CD14-positive monocyte (primary cell): Measurements from ENCODE around the gene NOSIP. TPM values are rescaled to one million over a fixed set of nuclear protein-coding genes. Genes with fewer than 3 reads are reported as not detected.

ENCODE experiments used
- DNase-seq, 3 donors: peaks; one replicate each; pipeline ENCODE4 v3.0.0-alpha.2; 2011 to 2022
- H2AFZ ChIP-seq: 2 replicates; pipeline ENCODE4 v1.6.0; 2012; ENCODE audit warnings: mild to moderate bottlenecking, low read depth, low read length, inconsistent platforms; ENCODE audit not compliant: insufficient read depth, poor library complexity, severe bottlenecking
- H3K27ac ChIP-seq, 2 donors: 1 replicate in 1 of 2; 2 replicates in 1 of 2; pipeline ENCODE4 v1.5.1; 2012 to 2013; ENCODE audit warnings: low read length in 2 of 2, control low read depth in 1 of 2, inconsistent platforms in 1 of 2, low read depth in 1 of 2, mild to moderate bottlenecking in 1 of 2
- H3K27me3 ChIP-seq, 2 donors: one replicate each; pipeline versions ENCODE4 v1.6.0 to v1.6.1; 2011 to 2013; ENCODE audit warnings: low read length in 2 of 2; ENCODE audit not compliant: control insufficient read depth in 2 of 2, insufficient read depth in 2 of 2
- H3K36me3 ChIP-seq, 2 donors: replicated peaks in 1 of 2; 1 replicate in 1 of 2; 2 replicates in 1 of 2; pipeline versions ENCODE4 v1.5.1 to v1.6.1; 2012 to 2013; ENCODE audit warnings: low read length in 2 of 2, control low read depth in 1 of 2, inconsistent platforms in 1 of 2, mild to moderate bottlenecking in 1 of 2; ENCODE audit not compliant: insufficient read depth in 2 of 2, control insufficient read depth in 1 of 2
- H3K4me1 ChIP-seq, 2 donors: 1 replicate in 1 of 2; 2 replicates in 1 of 2; pipeline versions ENCODE4 v1.5.1 to v1.6.1; 2012 to 2013; ENCODE audit warnings: low read length in 2 of 2, control low read depth in 1 of 2, inconsistent platforms in 1 of 2, mild to moderate bottlenecking in 1 of 2, moderate library complexity in 1 of 2; ENCODE audit not compliant: insufficient read depth in 2 of 2, control insufficient read depth in 1 of 2
- H3K4me2 ChIP-seq: replicated peaks from 2 replicates; pipeline ENCODE3; 2012; ENCODE audit warnings: low read length, moderate library complexity, mild to moderate bottlenecking; ENCODE audit not compliant: poor library complexity, severe bottlenecking; ENCODE audit errors: extremely low read depth
- H3K4me3 ChIP-seq, 3 experiments: fragments of 200-600 bp in 1 of 3; sonication (generic) in 1 of 3; replicated peaks in 1 of 3; 1 replicate in 2 of 3; 2 replicates in 1 of 3; pipeline ENCODE4 v1.5.1; 2011 to 2013; ENCODE audit warnings: low read length in 3 of 3, mild to moderate bottlenecking in 3 of 3, control low read depth in 2 of 3, low read depth in 2 of 3, inconsistent platforms in 1 of 3, moderate library complexity in 1 of 3
- H3K79me2 ChIP-seq: 2 replicates; pipeline ENCODE4 v1.6.0; 2012; ENCODE audit warnings: mild to moderate bottlenecking, control low read depth, inconsistent platforms, low read length, moderate library complexity; ENCODE audit not compliant: insufficient read depth
- H3K9ac ChIP-seq: 2 replicates; pipeline ENCODE4 v1.6.0; 2017; ENCODE audit warnings: low read length, mild to moderate bottlenecking; ENCODE audit not compliant: insufficient read depth, poor library complexity, severe bottlenecking
- H3K9me3 ChIP-seq, 2 donors: replicated peaks in 1 of 2; 1 replicate in 1 of 2; 2 replicates in 1 of 2; pipeline versions ENCODE4 v1.5.1 to v1.6.1; 2012 to 2013; ENCODE audit warnings: low read length in 2 of 2, control low read depth in 1 of 2; ENCODE audit not compliant: control insufficient read depth in 1 of 2, insufficient read depth in 1 of 2
- H4K20me1 ChIP-seq: 2 replicates; pipeline ENCODE4 v1.6.0; 2012; ENCODE audit warnings: mild to moderate bottlenecking, low read length, control low read depth, moderate library complexity; ENCODE audit not compliant: insufficient read depth
- H3K27ac Mint-ChIP-seq, 7 donors: one replicate each; pipeline ENCODE4 v1.8.0; 2020; ENCODE audit warnings: mild to moderate bottlenecking in 7 of 7, mixed read lengths in 7 of 7, moderate library complexity in 6 of 7, inconsistent platforms in 2 of 7
- H3K27me3 Mint-ChIP-seq, 3 donors: one replicate each; pipeline ENCODE4 v1.8.0; 2021 to 2022; ENCODE audit warnings: low read depth in 3 of 3, mild to moderate bottlenecking in 3 of 3, mixed read lengths in 3 of 3, moderate library complexity in 3 of 3, inconsistent platforms in 1 of 3
- H3K36me3 Mint-ChIP-seq, 2 donors: one replicate each; pipeline ENCODE4 v1.8.0; 2020; ENCODE audit warnings: mixed read lengths in 2 of 2, inconsistent platforms in 1 of 2, mild to moderate bottlenecking in 1 of 2
- H3K4me1 Mint-ChIP-seq: one replicate; pipeline ENCODE4 v1.8.0; 2020; ENCODE audit warnings: mild to moderate bottlenecking, mixed read lengths
- H3K4me3 Mint-ChIP-seq, 2 donors: one replicate each; pipeline ENCODE4 v1.8.0; 2020; ENCODE audit warnings: mild to moderate bottlenecking in 2 of 2, mixed read lengths in 2 of 2, moderate library complexity in 1 of 2
- H3K9me3 Mint-ChIP-seq, 7 donors: one replicate each; pipeline ENCODE4 v1.8.0; 2020 to 2022; ENCODE audit warnings: mixed read lengths in 7 of 7, mild to moderate bottlenecking in 6 of 7, moderate library complexity in 6 of 7, inconsistent platforms in 2 of 7
- WGBS: methylation state at CpG from one replicate; pipeline ENCODE4 v1.1.5; 2013; ENCODE audit warnings: missing lambda C conversion rate; ENCODE audit not compliant: insufficient coverage; 5-methylcytosine and 5-hydroxymethylcytosine counted together
- intact Hi-C, 2 donors: fragments of 100-400 bp; cut with micrococcal nuclease; formaldehyde crosslinking; loops; one replicate each; pipeline versions ENCODE4 v1.15.0 to v1.15.1; 2023
- polyA plus RNA-seq, 3 donors: library from polyadenylated mRNA; depleted of rRNA in 1 of 3; unstranded in 2 of 3; stranded (reverse) in 1 of 3; fragments of 300-500 nt in 2 of 3; fragments of >200 nt in 1 of 3; fragmentation: Illumina TruSeq in 2 of 3; gene quantifications; 1 replicate in 2 of 3; 2 replicates in 1 of 3; pipeline ENCODE4 v1.2.3, GENCODE V29; 2012 to 2021
- TF ChIP-seq, protein P1 (sequence below): fragments of 200-600 bp; IDR thresholded peaks from one replicate; pipeline ENCODE4 v1.8.0; 2022; ENCODE audit warnings: antibody characterized with exemption, mild to moderate bottlenecking

The NOSIP gene
- polyA plus RNA-seq, 3 donors: 63.4 to 120 (median 96.4) TPM

DNA sequence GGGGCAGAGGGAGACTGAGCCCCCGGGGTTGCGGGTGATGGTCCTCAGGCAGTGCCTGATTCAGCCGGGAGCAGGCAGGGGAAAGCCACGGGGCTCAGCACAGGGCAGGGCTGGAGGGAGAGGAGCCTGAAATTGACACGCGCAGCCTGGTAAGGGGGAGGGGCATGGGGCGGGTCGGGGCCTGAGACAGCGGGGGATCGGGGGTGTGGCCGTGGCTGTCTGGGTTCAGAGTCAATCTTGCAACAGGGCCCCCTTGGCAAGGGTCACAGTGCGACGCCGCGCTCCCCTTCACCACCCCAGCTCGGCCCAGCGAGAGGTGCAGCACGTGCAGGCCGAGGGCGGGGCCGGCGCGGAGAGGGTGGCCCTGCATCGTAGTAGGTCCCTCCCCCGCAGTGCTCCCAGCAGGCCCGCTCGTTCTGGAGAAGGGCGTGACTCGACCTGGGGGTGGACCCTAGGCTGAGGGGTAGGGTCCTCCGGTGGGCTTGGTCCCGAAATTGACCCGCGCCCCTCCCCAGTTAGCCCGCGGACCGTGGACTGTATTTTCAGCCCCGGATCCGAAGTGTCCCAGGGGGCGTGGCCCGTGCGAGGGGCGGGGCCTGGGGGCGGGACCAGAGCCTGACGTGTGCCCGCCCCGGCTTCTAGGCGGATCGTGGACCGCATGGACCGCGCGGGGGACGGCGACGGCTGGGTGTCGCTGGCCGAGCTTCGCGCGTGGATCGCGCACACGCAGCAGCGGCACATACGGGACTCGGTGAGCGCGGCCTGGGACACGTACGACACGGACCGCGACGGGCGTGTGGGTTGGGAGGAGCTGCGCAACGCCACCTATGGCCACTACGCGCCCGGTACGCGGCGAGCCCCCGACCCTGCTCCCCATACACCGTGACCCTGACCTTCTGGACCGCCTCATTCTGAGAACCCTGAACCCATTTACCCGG is 46.5 kb downstream of the NOSIP start:
- peaks cover 0 to 2% (median 0%) of the 10 kb centered on the region in 7 donors for H3K9me3 Mint-ChIP-seq
- Histone ChIP-seq H3K27me3 (no peaks in the 10 kb centered on the region), H3K4me2 (peak overlapping the region; percentile 94), H3K9ac (peak overlapping the region; percentile 16), H4K20me1 (peaks cover 36% of the 10 kb centered on the region), H3K4me1 (peaks cover 35 to 44% of the 10 kb centered on the region in 2 donors), H3K36me3 (peaks cover 38 to 61% of the 10 kb centered on the region in 2 donors), H3K79me2 (no peaks in the 10 kb centered on the region), H3K9me3 (no peaks in the 10 kb centered on the region), H3K4me3 (peak overlapping the region; percentile 31 to 79 (median 54)), H2AFZ (peak overlapping the region; percentile 85), H3K27ac (no peak overlapping the region)
- peak overlapping the region in 5 of 7 donors; percentile 46 to 90 (median 81) for H3K27ac Mint-ChIP-seq
- TF ChIP-seq, protein P1, sequence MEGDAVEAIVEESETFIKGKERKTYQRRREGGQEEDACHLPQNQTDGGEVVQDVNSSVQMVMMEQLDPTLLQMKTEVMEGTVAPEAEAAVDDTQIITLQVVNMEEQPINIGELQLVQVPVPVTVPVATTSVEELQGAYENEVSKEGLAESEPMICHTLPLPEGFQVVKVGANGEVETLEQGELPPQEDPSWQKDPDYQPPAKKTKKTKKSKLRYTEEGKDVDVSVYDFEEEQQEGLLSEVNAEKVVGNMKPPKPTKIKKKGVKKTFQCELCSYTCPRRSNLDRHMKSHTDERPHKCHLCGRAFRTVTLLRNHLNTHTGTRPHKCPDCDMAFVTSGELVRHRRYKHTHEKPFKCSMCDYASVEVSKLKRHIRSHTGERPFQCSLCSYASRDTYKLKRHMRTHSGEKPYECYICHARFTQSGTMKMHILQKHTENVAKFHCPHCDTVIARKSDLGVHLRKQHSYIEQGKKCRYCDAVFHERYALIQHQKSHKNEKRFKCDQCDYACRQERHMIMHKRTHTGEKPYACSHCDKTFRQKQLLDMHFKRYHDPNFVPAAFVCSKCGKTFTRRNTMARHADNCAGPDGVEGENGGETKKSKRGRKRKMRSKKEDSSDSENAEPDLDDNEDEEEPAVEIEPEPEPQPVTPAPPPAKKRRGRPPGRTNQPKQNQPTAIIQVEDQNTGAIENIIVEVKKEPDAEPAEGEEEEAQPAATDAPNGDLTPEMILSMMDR: peak; percentile 37
- under 1% methylated on average over 85 of the region's 87 CpGs for WGBS
- H3K36me3 Mint-ChIP-seq: peaks cover 55 to 82% of the 10 kb centered on the region in 2 donors
- peaks cover 8 to 37% (median 21%) of the 10 kb centered on the region in 3 donors for H3K27me3 Mint-ChIP-seq
- intact Hi-C loops: no loop called here
- DNase-seq: peak; percentile 65 to 72 (median 66)
- peaks cover 31% of the 10 kb centered on the region for H3K4me1 Mint-ChIP-seq
- H3K4me3 Mint-ChIP-seq: peak overlapping the region; percentile 80 to 89

DNA sequence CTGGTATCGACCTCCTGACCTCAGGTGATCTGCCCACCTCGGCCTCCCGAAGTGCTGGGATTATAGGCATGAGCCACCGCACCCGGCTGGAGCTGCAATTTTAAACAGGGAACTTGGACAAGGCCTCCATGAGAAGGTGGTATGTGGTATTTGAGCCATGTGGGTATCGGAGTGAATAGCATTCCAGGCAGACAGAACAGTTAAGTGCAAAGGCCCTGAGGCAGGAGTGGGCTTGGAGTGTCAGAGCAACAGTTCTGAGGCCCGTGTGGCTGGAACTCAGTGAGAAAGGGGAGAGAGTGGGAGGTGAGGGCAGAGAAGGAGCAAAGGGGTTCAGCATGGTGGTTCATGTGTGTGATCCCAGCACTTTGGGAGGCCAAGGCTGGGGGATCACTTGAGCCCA is 49.6 kb downstream of the NOSIP start:
- H3K27ac Mint-ChIP-seq: peak overlapping the region in 1 of 7 donors; percentile 78
- Histone ChIP-seq H3K4me1 (peaks cover 30 to 42% of the 10 kb centered on the region in 2 donors), H2AFZ (no peak overlapping the region), H3K36me3 (peaks cover 37 to 56% of the 10 kb centered on the region in 2 donors), H3K9me3 (no peaks in the 10 kb centered on the region), H3K79me2 (no peaks in the 10 kb centered on the region), H3K27ac (no peak overlapping the region), H3K4me3 (no peak overlapping the region), H4K20me1 (peaks cover 53% of the 10 kb centered on the region), H3K9ac (no peak overlapping the region), H3K27me3 (no peaks in the 10 kb centered on the region), H3K4me2 (no peak overlapping the region)
- WGBS: 94% methylated on average over 2 of the region's 7 CpGs
- no peak overlapping the region for H3K4me3 Mint-ChIP-seq
- no peak for DNase-seq
- intact Hi-C loops: no loop called here
- TF ChIP-seq, protein P1: no peak
- peaks cover 33% of the 10 kb centered on the region for H3K4me1 Mint-ChIP-seq
- H3K36me3 Mint-ChIP-seq: peaks cover 59 to 78% of the 10 kb centered on the region in 2 donors
- H3K9me3 Mint-ChIP-seq: peaks cover 0 to 2% (median 0%) of the 10 kb centered on the region in 7 donors
- peaks cover 8 to 46% (median 24%) of the 10 kb centered on the region in 3 donors for H3K27me3 Mint-ChIP-seq
